Activated T-cell treated with anti-CD3 and anti-CD28 coated beads, Interleukin-2, amount 50 U/mL, for 48 hours (primary cell): ENCODE measurements around the gene CDA.
"Not testable (repeated sequence)": the region's sequence is repeated elsewhere in the genome, so short reads cannot be mapped to it uniquely, and the experiment has no call there.

ENCODE experiments used
- DNase-seq, 2 experiments: peaks; one replicate each; pipeline ENCODE4 v3.0.0-alpha.2; 2020

CDA gene

GRCh38 chr1:20587661-20588053, 1.2 kb upstream of the CDA start:
- DNase-seq = no peak

- no peak for DNase-seq
Observed at GRCh38 chr1:20589331-20590278, 708 bp downstream of the CDA start.

GRCh38 chr1:20590306-20590777, 1.4 kb downstream of the CDA start:
- no peak for DNase-seq

- no peak for DNase-seq
Observed at GRCh38 chr1:20593756-20594155, 4.9 kb downstream of the CDA start.

GRCh38 chr1:20594746-20595145, 5.8 kb downstream of the CDA start:
- DNase-seq = no peak

- no peak for DNase-seq
Observed at GRCh38 chr1:20596106-20596505, 7.2 kb downstream of the CDA start.

- no peak for DNase-seq
Observed at GRCh38 chr1:20597650-20598049, 8.8 kb downstream of the CDA start.

- DNase-seq = no peak
Observed at GRCh38 chr1:20600156-20600555, 11.3 kb downstream of the CDA start.

- DNase-seq = no peak
Observed at GRCh38 chr1:20601129-20601825, 12.4 kb downstream of the CDA start.

GRCh38 chr1:20602851-20603450, 14.1 kb downstream of the CDA start:
- no peak for DNase-seq

- no peak for DNase-seq
Observed at GRCh38 chr1:20603504-20604464, 14.9 kb downstream of the CDA start.

GRCh38 chr1:20604678-20605077, 15.8 kb downstream of the CDA start:
- no peak for DNase-seq

GRCh38 chr1:20606801-20607570, 18.1 kb downstream of the CDA start:
- not testable (repeated sequence) for DNase-seq

- no peak for DNase-seq
Observed at GRCh38 chr1:20609541-20609940, 20.6 kb downstream of the CDA start.

- no peak for DNase-seq
Observed at GRCh38 chr1:20610970-20611369, 22.1 kb downstream of the CDA start.

GRCh38 chr1:20611652-20612051, 22.8 kb downstream of the CDA start:
- DNase-seq = no peak

- peak in 1 of 2 experiments; percentile 25 for DNase-seq
Observed at GRCh38 chr1:20612221-20612746, 23.4 kb downstream of the CDA start.

- no peak for DNase-seq
Observed at GRCh38 chr1:20614131-20614579, 25.3 kb downstream of the CDA start.

GRCh38 chr1:20615946-20616846, 27.3 kb downstream of the CDA start:
- no peak for DNase-seq
